HFFc6 (cell line): ENCODE results near the gene CPED1. TPM values are rescaled to one million over a fixed set of nuclear protein-coding genes. Genes with fewer than 3 reads are reported as not detected.
"Not testable (repeated sequence)": the region's sequence is repeated elsewhere in the genome, so short reads cannot be mapped to it uniquely, and the experiment has no call there.

Experiments used
- DNase-seq: peaks from one replicate; pipeline ENCODE4 v3.0.0-alpha.2; 2018
- H3K27ac Mint-ChIP-seq: 2 replicates; pipeline ENCODE4 v1.8.0; 2020; ENCODE audit warnings: mild to moderate bottlenecking, mixed read lengths
- H3K27me3 Mint-ChIP-seq: 2 replicates; pipeline ENCODE4 v1.8.0; 2021; ENCODE audit warnings: mild to moderate bottlenecking, moderate library complexity, mixed read lengths; ENCODE audit not compliant: insufficient read depth
- H3K36me3 Mint-ChIP-seq: 2 replicates; pipeline ENCODE4 v1.8.0; 2021; ENCODE audit warnings: low read depth, mixed read lengths
- H3K4me1 Mint-ChIP-seq: 2 replicates; pipeline ENCODE4 v1.8.0; 2020; ENCODE audit warnings: low read depth, mixed read lengths
- H3K4me3 Mint-ChIP-seq: 2 replicates; pipeline ENCODE4 v1.8.0; 2020; ENCODE audit warnings: mild to moderate bottlenecking, moderate library complexity, mixed read lengths
- H3K9me3 Mint-ChIP-seq: 2 replicates; pipeline ENCODE4 v1.8.0; 2020; ENCODE audit warnings: mild to moderate bottlenecking, mixed read lengths
- CTCF ChIP-seq: fragments of 200-600 bp; sonication (generic); IDR thresholded peaks from 2 replicates; pipeline ENCODE4 v1.5.0; 2021; ENCODE audit warnings: antibody characterized with exemption, mild to moderate bottlenecking
- total RNA-seq, 6 experiments: library from RNA; stranded (reverse); fragmentation: NEBNext Ultra II Directional; extraction: Animal tissue kit (Norgen Biotek cat#: 25700); gene quantifications; 2 replicates in 1 of 6; 3 replicates in 5 of 6; pipeline ENCODE4 v1.2.3, GENCODE V29; 2021

The CPED1 gene
- total RNA-seq, 6 experiments from 2014 or later = 85.0 to 112 (median 95.9) TPM

- peaks cover 13% of the 10 kb centered on the region for H3K36me3 Mint-ChIP-seq
- H3K4me1 Mint-ChIP-seq = no peaks in the 10 kb centered on the region
- H3K27ac Mint-ChIP-seq = no peak overlapping the region
- no peak for DNase-seq
- no peaks in the 10 kb centered on the region for H3K27me3 Mint-ChIP-seq
- no peak overlapping the region for H3K4me3 Mint-ChIP-seq
- no peak for TF ChIP-seq CTCF
- no peaks in the 10 kb centered on the region for H3K9me3 Mint-ChIP-seq
These were observed 134.5 kb downstream of the CPED1 start for GRCh38 chr7:121123032-121123431.

GRCh38 chr7:121125454-121125853 is 136.9 kb downstream of the CPED1 start:
- H3K36me3 Mint-ChIP-seq, H3K4me3 Mint-ChIP-seq, H3K27ac Mint-ChIP-seq, H3K4me1 Mint-ChIP-seq, H3K9me3 Mint-ChIP-seq, H3K27me3 Mint-ChIP-seq, DNase-seq: not testable (repeated sequence)

- no peaks in the 10 kb centered on the region for H3K4me1 Mint-ChIP-seq
- DNase-seq = no peak
- TF ChIP-seq CTCF = no peak
- no peak overlapping the region for H3K4me3 Mint-ChIP-seq
- no peak overlapping the region for H3K27ac Mint-ChIP-seq
- no peaks in the 10 kb centered on the region for H3K9me3 Mint-ChIP-seq
- no peaks in the 10 kb centered on the region for H3K27me3 Mint-ChIP-seq
- H3K36me3 Mint-ChIP-seq = peaks cover 8% of the 10 kb centered on the region
These were observed 137.7 kb downstream of the CPED1 start for GRCh38 chr7:121126201-121126600.

- H3K9me3 Mint-ChIP-seq = no peaks in the 10 kb centered on the region
- peaks cover 14% of the 10 kb centered on the region for H3K36me3 Mint-ChIP-seq
- no peaks in the 10 kb centered on the region for H3K4me1 Mint-ChIP-seq
- no peaks in the 10 kb centered on the region for H3K27me3 Mint-ChIP-seq
- DNase-seq = no peak
- peak; percentile 72 for TF ChIP-seq CTCF
- H3K27ac Mint-ChIP-seq = no peak overlapping the region
- H3K4me3 Mint-ChIP-seq = no peak overlapping the region
These were observed 138.5 kb downstream of the CPED1 start for GRCh38 chr7:121126801-121127534.

GRCh38 chr7:121132940-121133339 is 144.4 kb downstream of the CPED1 start:
- H3K36me3 Mint-ChIP-seq = peaks cover 16% of the 10 kb centered on the region
- H3K4me1 Mint-ChIP-seq = peaks cover 13% of the 10 kb centered on the region
- DNase-seq = no peak
- H3K27ac Mint-ChIP-seq = no peak overlapping the region
- no peaks in the 10 kb centered on the region for H3K27me3 Mint-ChIP-seq
- TF ChIP-seq CTCF = no peak
- no peak overlapping the region for H3K4me3 Mint-ChIP-seq
- no peaks in the 10 kb centered on the region for H3K9me3 Mint-ChIP-seq

- no peak for DNase-seq
- no peaks in the 10 kb centered on the region for H3K27me3 Mint-ChIP-seq
- no peak overlapping the region; the same call in 1 of the 2 replicates for H3K27ac Mint-ChIP-seq
- H3K4me3 Mint-ChIP-seq = no peak overlapping the region
- TF ChIP-seq CTCF = no peak
- peaks cover 13% of the 10 kb centered on the region for H3K4me1 Mint-ChIP-seq
- no peaks in the 10 kb centered on the region for H3K9me3 Mint-ChIP-seq
- peaks cover 21% of the 10 kb centered on the region for H3K36me3 Mint-ChIP-seq
These were observed 144.9 kb downstream of the CPED1 start for GRCh38 chr7:121133444-121133843.
